Uterus (tissue), 4 donors: ENCODE measurements around the gene ABCA6. TPM values are rescaled to one million over a fixed set of nuclear protein-coding genes. Genes with fewer than 3 reads are reported as not detected.

Experiments used
- DNase-seq, 2 donors: peaks; one replicate each; pipeline ENCODE4 v3.0.0-alpha.2; 2019 to 2020
- H3K27ac ChIP-seq, 2 donors: fragments of 200-600 bp; sonication (generic); 1 replicate in 1 of 2; 2 replicates in 1 of 2; pipeline ENCODE4 v1.5.1; 2016 to 2018
- H3K27me3 ChIP-seq, 2 donors: fragments of 200-600 bp; sonication (generic); one replicate each; pipeline ENCODE4 v1.5.1; 2018 to 2019; ENCODE audit warnings: control low read depth in 1 of 2
- H3K36me3 ChIP-seq, 2 donors: fragments of 200-600 bp; sonication (generic); one replicate each; pipeline ENCODE4 v1.5.1; 2019; ENCODE audit warnings: control low read depth in 1 of 2
- H3K4me1 ChIP-seq, 2 donors: fragments of 200-600 bp; sonication (generic); one replicate each; pipeline ENCODE4 v1.5.1; 2018 to 2019; ENCODE audit warnings: control low read depth in 1 of 2
- H3K4me3 ChIP-seq, 2 donors: fragments of 200-600 bp; sonication (generic); 1 replicate in 1 of 2; 2 replicates in 1 of 2; pipeline ENCODE4 v1.5.1; 2018 to 2019; ENCODE audit warnings: mild to moderate bottlenecking in 1 of 2
- H3K9me3 ChIP-seq, 2 donors: fragments of 200-600 bp; sonication (generic); one replicate each; pipeline ENCODE4 v1.5.1; 2019; ENCODE audit warnings: control low read depth in 1 of 2
- CTCF ChIP-seq, 4 experiments: fragments of 200-600 bp in 2 of 4; fragments of 450-650 bp in 2 of 4; sonication (generic) in 2 of 4; IDR thresholded peaks; one replicate each; pipeline ENCODE4 v1.5.1; 2016 to 2019; ENCODE audit warnings: antibody characterized with exemption in 4 of 4, mild to moderate bottlenecking in 2 of 4, moderate library complexity in 1 of 4
- POLR2A ChIP-seq, 2 donors: fragments of 450-650 bp; IDR thresholded peaks; one replicate each; pipeline ENCODE4 v1.6.1; 2016; ENCODE audit warnings: antibody characterized with exemption in 2 of 2, mild to moderate bottlenecking in 1 of 2, moderate library complexity in 1 of 2
- intact Hi-C: fragments of 100-400 bp; cut with DNase I; formaldehyde crosslinking; loops from one replicate; pipeline ENCODE4 v1.15.1; 2023; ENCODE audit warnings: low total_unique reads
- total RNA-seq, 4 donors: library from RNA; depleted of rRNA in 3 of 4; stranded (reverse); fragments of >200 nt in 3 of 4; gene quantifications; one replicate each; pipeline versions ENCODE4 v1.1.0 to v1.2.4, GENCODE V29; 2014 to 2023
- donor health status: DM: yes; HTN: yes; CAD: no.

ABCA6 gene
- total RNA-seq, 4 donors from 2014 or later = 13.5 to 65.6 (median 45.7) TPM

GRCh38 chr17:69117855-69118784 lies 23.6 kb downstream of the ABCA6 start:
- Histone ChIP-seq H3K27ac (no peak overlapping the region), H3K36me3 (no peaks in the 10 kb centered on the region), H3K4me3 (no peak overlapping the region), H3K4me1 (no peaks in the 10 kb centered on the region), H3K27me3 (no peaks in the 10 kb centered on the region), H3K9me3 (no peaks in the 10 kb centered on the region)
- TF ChIP-seq CTCF (IDR thresholded peaks at IDR 0.05) (no peak), POLR2A (IDR thresholded peaks at IDR 0.05) (no peak)
- intact Hi-C loops = no loop called here
- no peak for DNase-seq

GRCh38 chr17:69111794-69112193 lies 29.9 kb downstream of the ABCA6 start:
- Histone ChIP-seq H3K4me1 (no peaks in the 10 kb centered on the region), H3K36me3 (no peaks in the 10 kb centered on the region), H3K27ac (no peak overlapping the region), H3K4me3 (no peak overlapping the region), H3K27me3 (no peaks in the 10 kb centered on the region), H3K9me3 (no peaks in the 10 kb centered on the region)
- TF ChIP-seq CTCF (IDR thresholded peaks at IDR 0.05) (no peak), POLR2A (IDR thresholded peaks at IDR 0.05) (no peak)
- intact Hi-C loops = no loop called here
- DNase-seq = no peak

GRCh38 chr17:69105907-69106730 lies 35.6 kb downstream of the ABCA6 start:
- no peaks in the 10 kb centered on the region for H3K4me1 ChIP-seq
- TF ChIP-seq CTCF (IDR thresholded peaks at IDR 0.05) = no peak
- no peak for TF ChIP-seq POLR2A (IDR thresholded peaks at IDR 0.05)
- no peak overlapping the region for H3K4me3 ChIP-seq
- H3K27ac ChIP-seq = no peak overlapping the region
- no peaks in the 10 kb centered on the region for H3K36me3 ChIP-seq
- no peak for DNase-seq
- no peaks in the 10 kb centered on the region for H3K9me3 ChIP-seq
- H3K27me3 ChIP-seq = no peaks in the 10 kb centered on the region
- intact Hi-C loops = no loop called here

- TF ChIP-seq POLR2A (IDR thresholded peaks at IDR 0.05) = no peak
- TF ChIP-seq CTCF (IDR thresholded peaks at IDR 0.05) = no peak
- Histone ChIP-seq H3K4me1 (no peaks in the 10 kb centered on the region), H3K9me3 (no peaks in the 10 kb centered on the region), H3K36me3 (no peaks in the 10 kb centered on the region), H3K4me3 (no peak overlapping the region), H3K27ac (no peak overlapping the region), H3K27me3 (no peaks in the 10 kb centered on the region)
- DNase-seq = no peak
- intact Hi-C loops = no loop called here
Measured at GRCh38 chr17:69103557-69104233, 38.0 kb downstream of the ABCA6 start.
